DMS53 (cell line): ENCODE results near the gene C5orf63.
"Not testable (repeated sequence)": the region's sequence is repeated elsewhere in the genome, so short reads cannot be mapped to it uniquely, and the experiment has no call there.

Source experiments
- DNase-seq: peaks from one replicate; lab custom pipeline; 2025; lab: John Stamatoyannopoulos, UW

Gene C5orf63

DNA sequence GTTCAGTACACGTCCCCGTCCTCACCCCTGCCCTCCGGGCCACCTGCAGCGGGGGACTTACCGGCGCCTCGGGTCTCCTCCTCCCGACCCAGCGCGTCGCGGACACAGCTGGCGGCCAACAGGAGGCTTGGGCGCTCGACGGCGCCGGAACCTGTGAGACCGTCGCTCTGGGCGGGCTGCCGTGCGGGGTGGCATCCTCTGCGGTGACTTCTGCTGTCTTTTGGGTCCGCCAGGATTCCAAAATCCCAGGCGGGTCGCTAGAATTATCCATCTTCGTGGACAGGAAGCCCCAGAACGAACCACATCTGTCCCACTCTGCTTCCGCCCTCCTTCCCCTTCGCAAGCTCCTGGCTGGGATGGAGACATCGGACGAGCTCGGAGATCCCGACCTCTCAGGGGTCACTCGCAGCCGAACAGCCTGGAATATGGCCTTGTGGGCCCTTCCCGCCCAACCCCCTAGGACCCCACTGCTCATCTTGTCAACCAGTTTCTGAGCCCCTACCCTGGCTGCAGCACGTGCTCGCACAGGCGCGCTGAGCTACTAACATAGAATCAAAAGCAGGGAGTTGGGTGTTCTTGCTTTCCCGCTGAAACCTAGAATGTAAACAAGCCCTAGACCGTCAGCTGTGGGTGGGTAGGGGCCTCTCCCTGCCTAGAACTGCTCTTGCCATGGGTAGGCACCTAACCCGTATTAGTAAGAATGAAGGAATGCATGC lies 42.0 kb downstream of the C5orf63 start:
- DNase-seq = peak; percentile 76

DNA sequence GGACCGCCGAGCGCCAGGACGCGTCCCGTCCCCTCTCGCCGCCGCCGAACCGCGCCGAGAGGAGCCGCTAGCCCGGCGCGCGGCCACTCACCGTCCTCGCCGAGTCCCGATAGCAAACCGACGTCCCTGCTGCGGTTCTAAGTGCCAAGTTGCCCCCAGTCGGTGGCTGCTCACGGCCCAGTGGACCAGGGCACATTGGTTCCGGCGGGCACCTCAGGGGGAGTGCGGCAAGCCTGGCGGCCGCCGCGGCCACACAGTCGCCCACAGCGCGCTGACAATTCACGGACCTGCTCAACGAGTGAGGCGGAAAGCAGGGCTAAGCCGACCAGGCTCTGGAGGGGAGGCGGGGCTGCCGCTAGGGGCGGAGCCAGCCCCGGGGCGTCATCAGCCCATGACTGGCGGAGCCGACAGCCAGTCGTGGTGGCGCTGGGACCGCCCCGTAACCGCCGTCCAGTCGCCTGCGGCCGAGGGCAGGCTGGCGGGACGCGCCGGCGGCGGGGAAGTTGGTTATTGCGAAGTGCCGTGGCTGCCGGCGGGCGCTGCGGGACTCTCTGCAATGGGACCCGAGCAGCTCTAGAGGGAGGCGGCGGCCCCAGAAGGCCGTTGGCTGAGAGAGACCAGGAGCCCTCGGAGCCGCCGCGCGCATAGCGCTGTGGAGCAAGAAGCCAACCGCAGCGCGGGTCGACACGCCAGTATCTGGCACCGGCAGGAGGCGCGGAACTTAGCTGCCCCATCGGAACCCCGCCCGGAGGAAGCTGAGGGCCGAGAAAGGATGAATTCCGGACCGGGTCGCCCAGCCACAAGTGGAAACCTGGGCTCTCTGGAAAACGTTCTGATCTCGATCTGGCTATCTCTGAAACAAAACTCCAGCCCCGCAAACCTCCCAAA lies 42.8 kb downstream of the C5orf63 start, which contains the start of gene MARCHF3:
MARCHF3 (minus strand) TSS at position 300 of the 888 bp plus-strand sequence. CDS start 112,387 bp downstream, outside the sequence.
- peak; percentile 98 for DNase-seq

DNA sequence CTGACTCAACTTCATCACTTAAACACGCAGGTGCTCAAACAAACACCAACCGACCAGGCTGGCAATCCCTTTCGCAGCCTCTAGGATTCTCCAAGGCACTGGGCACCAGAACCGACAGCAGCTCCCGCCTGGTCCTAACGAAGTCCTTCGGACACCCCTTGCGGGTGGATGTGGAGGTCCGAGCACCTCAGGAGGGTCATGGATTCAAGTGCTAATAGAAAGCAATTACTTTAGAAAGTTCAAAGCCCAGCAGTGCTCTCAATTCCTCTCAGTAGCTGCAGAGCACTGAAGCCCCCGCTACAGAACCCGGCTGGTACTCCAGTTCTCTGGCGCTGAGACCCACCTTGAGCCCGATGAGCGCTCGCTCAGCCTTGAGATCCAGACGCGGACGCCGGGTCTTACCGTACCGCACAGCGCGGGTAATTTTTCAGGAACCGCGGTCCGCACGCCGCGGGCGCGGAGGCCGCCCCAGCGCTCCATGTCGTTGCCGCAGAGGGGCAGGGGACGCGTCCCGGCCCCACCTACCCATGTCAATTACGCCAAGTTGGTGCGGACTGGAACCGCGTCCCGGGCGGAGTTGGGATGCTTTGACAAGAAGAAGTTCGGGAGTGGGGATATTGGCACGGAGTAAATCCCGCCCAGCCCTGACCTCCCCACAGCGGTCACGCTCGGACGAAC lies 43.6 kb downstream of the C5orf63 start:
- DNase-seq = peak; percentile 94

- DNase-seq = peak; percentile 21
Observed at GRCh38 chr5:127028822-127029457, 44.4 kb downstream of the C5orf63 start.

DNA sequence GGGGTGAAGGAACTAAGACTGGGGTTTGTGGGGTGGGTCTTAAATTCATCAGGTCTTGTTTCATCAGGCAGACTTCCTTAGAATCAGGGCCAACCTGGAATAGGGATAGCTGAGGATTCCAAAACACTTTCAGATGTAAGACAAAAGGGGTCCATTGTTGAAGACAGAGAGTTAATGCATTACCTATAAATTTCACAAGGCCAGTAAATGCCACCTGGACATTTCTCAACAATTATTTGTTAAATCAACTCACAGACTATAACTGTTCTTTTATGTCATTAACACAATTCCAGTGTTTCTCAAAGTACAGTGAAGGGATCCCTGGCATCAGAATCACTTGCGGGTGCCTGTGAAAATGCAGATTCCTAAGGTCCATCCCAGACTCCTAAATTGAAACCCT lies 45.8 kb downstream of the C5orf63 start:
- no peak for DNase-seq

DNA sequence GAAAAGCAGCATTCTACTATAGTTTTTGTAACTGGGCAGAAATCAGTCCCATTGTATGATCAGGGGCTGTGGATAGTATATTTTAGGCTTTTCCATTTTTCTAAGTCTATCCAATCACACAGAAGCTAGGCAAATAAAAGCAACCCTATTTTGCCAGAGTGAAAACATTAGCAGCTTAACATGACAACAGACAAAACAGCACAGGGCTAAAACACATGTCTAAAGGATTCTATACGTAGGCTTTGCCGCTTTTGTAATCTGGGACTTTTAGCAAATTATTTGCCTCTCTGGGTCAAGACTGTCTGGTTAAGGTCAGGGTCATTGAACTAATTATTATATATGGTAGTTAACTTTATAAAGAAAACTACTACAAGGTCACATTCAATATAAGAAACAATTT lies 47.1 kb downstream of the C5orf63 start:
- DNase-seq = no peak

- no peak for DNase-seq
Observed at GRCh38 chr5:127025467-127025866, 47.8 kb downstream of the C5orf63 start.

DNA sequence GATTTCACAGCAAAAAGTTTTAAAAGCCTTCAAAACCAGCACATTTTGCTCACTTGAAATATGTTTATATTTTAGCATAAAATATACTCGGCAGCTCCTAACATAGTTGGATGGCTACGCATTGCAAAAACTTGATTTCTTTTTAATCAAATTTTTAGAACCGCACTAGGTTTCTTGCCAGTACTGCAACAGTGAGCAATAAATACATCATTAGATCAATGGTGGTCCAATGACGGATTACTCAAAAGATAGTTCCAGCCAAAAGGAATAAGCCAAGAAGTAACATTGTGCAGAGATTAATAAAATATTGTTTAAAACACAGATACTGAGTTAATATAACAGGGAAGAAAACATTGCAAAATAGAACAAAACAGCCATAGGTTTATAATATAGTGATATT lies 48.5 kb downstream of the C5orf63 start:
- no peak for DNase-seq

- not testable (repeated sequence) for DNase-seq
Observed at GRCh38 chr5:127023552-127024191, 49.6 kb downstream of the C5orf63 start.

DNA sequence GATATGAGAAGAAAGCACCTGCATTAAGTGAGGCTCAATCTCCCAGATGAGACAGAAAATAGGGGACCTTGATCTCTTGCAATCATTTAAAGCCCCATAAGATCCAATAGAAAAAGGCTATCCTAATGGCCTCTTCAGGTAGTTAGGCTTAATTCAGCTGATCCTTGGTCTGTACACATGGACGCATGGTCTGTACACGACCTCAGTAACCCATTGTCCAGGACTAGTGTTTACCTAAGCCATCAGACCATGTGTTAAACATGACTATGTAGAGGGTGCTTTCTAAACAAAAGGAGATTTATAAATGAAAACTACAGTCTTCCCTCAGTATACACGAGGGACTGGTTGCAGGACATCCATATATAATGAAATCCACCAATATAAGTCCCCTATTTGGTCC lies 50.5 kb downstream of the C5orf63 start:
- DNase-seq = peak; percentile 75

DNA sequence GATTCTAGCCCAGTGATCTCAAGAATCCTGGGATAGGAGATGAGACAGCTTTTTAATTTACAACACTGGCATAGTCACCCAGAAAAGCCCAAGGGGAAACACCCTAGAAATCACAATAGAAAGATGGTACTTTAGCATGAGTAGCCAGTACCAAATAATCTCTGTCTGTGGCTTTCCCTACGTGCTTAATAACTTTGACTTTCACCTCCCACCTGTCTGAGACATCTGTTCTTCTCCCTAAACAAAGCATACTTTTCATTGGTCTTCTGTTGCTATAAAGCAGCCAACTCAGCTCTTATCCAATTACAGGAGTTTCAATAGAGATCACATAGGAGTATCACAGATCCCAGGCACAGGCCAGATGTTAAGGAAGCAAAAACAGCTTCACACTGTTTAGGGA lies 53.4 kb downstream of the C5orf63 start:
- no peak for DNase-seq

DNA sequence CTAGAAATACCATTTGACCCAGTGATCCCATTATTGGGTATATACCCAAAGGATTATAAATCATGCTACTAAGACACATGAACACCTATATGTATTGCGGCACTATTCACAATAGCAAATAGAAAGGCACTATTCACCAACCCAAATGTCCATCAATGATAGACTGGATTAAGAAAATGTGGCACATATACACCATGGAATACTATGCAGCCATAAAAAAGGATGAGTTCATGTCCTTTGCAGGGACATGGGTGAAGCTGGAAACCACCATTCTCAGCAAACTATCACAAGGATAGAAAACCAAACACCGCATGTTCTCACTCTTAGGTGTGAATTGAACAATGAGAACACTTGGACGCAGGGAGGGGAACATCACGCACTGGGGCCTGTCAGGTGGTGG lies 56.6 kb downstream of the C5orf63 start:
- DNase-seq = not testable (repeated sequence)

- no peak for DNase-seq
Observed at GRCh38 chr5:127015716-127016115, 57.6 kb downstream of the C5orf63 start.

DNA sequence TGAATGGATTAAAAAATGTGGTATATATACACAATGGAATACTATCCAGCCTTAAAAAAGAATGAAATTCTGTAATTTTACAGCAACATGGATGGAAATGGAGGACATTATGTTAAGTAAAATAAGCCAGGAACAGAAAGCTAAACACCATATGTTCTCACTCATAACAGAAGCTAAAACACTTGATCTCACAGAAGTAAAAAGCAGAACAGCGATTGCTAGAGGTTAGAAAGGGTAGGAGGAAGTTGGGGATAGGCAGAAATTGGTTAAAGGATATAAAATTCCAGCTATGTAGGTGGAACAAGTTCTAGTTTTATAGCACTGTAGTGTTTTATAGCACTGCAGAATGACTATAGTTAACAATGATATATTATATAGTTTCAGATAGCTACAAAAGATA lies 58.7 kb downstream of the C5orf63 start:
- DNase-seq = no peak

DNA sequence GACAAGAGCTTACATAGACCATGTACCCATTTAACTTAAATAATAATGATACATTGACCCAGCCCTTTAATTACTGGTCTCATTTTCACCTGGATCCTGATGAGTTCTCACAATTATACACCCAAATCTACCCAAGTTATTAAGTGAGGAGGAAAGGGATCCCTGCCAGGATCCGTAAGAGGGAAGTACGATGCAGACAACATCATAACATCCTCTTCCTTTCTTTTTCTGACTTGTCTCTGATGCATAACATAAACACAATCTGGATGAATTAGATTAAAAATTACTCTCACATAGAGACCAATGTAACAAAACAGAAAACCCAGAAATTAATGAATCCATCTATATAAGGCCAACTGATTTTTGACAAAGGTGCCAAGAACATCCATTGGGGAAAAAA lies 59.9 kb downstream of the C5orf63 start:
- no peak for DNase-seq

- DNase-seq = no peak
Observed at GRCh38 chr5:127012916-127013315, 60.4 kb downstream of the C5orf63 start.

- DNase-seq = no peak
Observed at GRCh38 chr5:127011961-127012644, 61.2 kb downstream of the C5orf63 start.

DNA sequence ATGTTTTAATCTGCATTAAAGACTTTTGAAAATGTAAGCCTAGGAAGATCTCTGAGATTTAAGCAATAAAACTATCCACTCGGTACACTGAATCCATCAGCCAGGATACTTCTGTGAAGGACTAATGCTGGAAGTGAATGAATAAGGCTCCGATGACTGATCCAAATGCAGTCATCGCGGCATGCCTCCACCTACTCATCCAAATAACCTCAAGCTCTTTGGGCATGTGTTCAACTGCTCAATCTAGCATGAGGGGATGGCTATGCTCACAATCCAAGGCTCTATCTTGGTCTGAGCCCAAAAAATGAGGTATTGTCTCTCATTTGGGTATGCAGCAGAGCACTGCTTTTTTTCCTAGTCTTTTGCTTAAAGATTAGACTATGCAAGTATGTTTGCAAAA lies 62.1 kb downstream of the C5orf63 start:
- no peak for DNase-seq

DNA sequence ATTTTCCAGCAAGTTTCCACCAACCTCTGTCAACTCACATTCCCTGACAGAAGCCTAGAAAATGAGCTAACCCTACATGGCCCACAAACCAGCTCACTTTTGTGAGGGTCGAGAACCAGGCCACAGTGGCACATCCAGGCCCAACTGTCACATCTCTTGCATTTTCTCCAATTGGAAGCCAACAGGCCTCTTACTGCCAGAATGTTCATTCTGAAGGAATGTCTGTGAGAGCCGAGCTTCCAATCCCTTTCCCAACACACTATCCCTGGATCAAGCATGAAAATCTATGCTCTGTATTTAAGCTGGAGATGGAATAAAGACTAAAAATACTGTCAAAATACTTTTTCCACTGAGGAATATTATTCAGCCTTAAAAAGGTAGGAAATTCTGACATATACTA lies 62.9 kb downstream of the C5orf63 start:
- DNase-seq = no peak

- no peak for DNase-seq
Observed at GRCh38 chr5:127009784-127010183, 63.5 kb downstream of the C5orf63 start.
